IPS-15b (cell line): ENCODE results near the gene AP3B2.

Source experiments
- H3K27me3 ChIP-seq: one replicate; pipeline ENCODE4 v1.6.1; 2013; ENCODE audit warnings: low read length; ENCODE audit not compliant: control insufficient read depth, insufficient read depth
- H3K36me3 ChIP-seq: one replicate; pipeline ENCODE4 v1.6.1; 2013; ENCODE audit warnings: low read length; ENCODE audit not compliant: control insufficient read depth, insufficient read depth
- H3K4me1 ChIP-seq: one replicate; pipeline ENCODE4 v1.6.1; 2013; ENCODE audit warnings: mild to moderate bottlenecking, low read length; ENCODE audit not compliant: control insufficient read depth, insufficient read depth
- H3K4me3 ChIP-seq: one replicate; pipeline ENCODE4 v1.5.1; 2013; ENCODE audit warnings: low read depth, low read length
- H3K9ac ChIP-seq: one replicate; pipeline ENCODE4 v1.6.1; 2013; ENCODE audit warnings: low read depth, mild to moderate bottlenecking, low read length
- H3K9me3 ChIP-seq: one replicate; pipeline ENCODE4 v1.6.1; 2013; ENCODE audit warnings: mild to moderate bottlenecking, low read length; ENCODE audit not compliant: control insufficient read depth, insufficient read depth

AP3B2 gene

GRCh38 chr15:82709421-82710207 is at the start of gene AP3B2:
Gene AP3B2, minus strand, starts transcription at chr15:82709875. Its CDS starts 169 bp downstream, at chr15:82709706.
- Histone ChIP-seq H3K9me3 (no peaks in the 10 kb centered on the region), H3K36me3 (no peaks in the 10 kb centered on the region), H3K4me1 (peaks cover 10% of the 10 kb centered on the region), H3K27me3 (peaks cover 5% of the 10 kb centered on the region), H3K4me3 (peak within 1 kb of the TSS; percentile 77), H3K9ac (peak within 1 kb of the TSS; percentile 65)

GRCh38 chr15:82751308-82751707 is 41.6 kb upstream of the AP3B2 start:
- H3K27me3 ChIP-seq: no peaks in the 10 kb centered on the region
- H3K36me3 ChIP-seq: peaks cover 3% of the 10 kb centered on the region
- H3K9me3 ChIP-seq: no peaks in the 10 kb centered on the region
- H3K4me1 ChIP-seq: peaks cover 2% of the 10 kb centered on the region
- peak overlapping the region; percentile 76 for H3K4me3 ChIP-seq
- H3K9ac ChIP-seq: peak overlapping the region; percentile 29

- Histone ChIP-seq H3K36me3 (peaks cover 3% of the 10 kb centered on the region), H3K4me3 (peak overlapping the region; percentile 76), H3K9ac (peak overlapping the region; percentile 29), H3K27me3 (no peaks in the 10 kb centered on the region), H3K9me3 (no peaks in the 10 kb centered on the region), H3K4me1 (peaks cover 2% of the 10 kb centered on the region)
Measured at GRCh38 chr15:82750831-82751180, 41.1 kb upstream of the AP3B2 start.

- no peaks in the 10 kb centered on the region for H3K9me3 ChIP-seq
- peaks cover 3% of the 10 kb centered on the region for H3K36me3 ChIP-seq
- H3K4me1 ChIP-seq: peaks cover 2% of the 10 kb centered on the region
- peak overlapping the region; percentile 94 for H3K9ac ChIP-seq
- no peaks in the 10 kb centered on the region for H3K27me3 ChIP-seq
- peak overlapping the region; percentile 76 for H3K4me3 ChIP-seq
Measured at GRCh38 chr15:82749951-82750830, 40.5 kb upstream of the AP3B2 start.

- H3K36me3 ChIP-seq: no peaks in the 10 kb centered on the region
- no peaks in the 10 kb centered on the region for H3K9me3 ChIP-seq
- no peaks in the 10 kb centered on the region for H3K27me3 ChIP-seq
- no peak overlapping the region for H3K9ac ChIP-seq
- H3K4me1 ChIP-seq: peaks cover 2% of the 10 kb centered on the region
- no peak overlapping the region for H3K4me3 ChIP-seq
Measured at GRCh38 chr15:82748315-82748714, 38.6 kb upstream of the AP3B2 start.

GRCh38 chr15:82743810-82744209 is 34.1 kb upstream of the AP3B2 start:
- Histone ChIP-seq H3K27me3 (no peaks in the 10 kb centered on the region), H3K4me1 (no peaks in the 10 kb centered on the region), H3K36me3 (no peaks in the 10 kb centered on the region), H3K9me3 (no peaks in the 10 kb centered on the region), H3K4me3 (no peak overlapping the region), H3K9ac (no peak overlapping the region)

- H3K27me3 ChIP-seq: no peaks in the 10 kb centered on the region
- no peaks in the 10 kb centered on the region for H3K36me3 ChIP-seq
- no peak overlapping the region for H3K9ac ChIP-seq
- H3K4me3 ChIP-seq: no peak overlapping the region
- H3K9me3 ChIP-seq: no peaks in the 10 kb centered on the region
- no peaks in the 10 kb centered on the region for H3K4me1 ChIP-seq
Measured at GRCh38 chr15:82742134-82742533, 32.5 kb upstream of the AP3B2 start.

GRCh38 chr15:82739086-82739485 is 29.4 kb upstream of the AP3B2 start:
- no peaks in the 10 kb centered on the region for H3K4me1 ChIP-seq
- H3K9me3 ChIP-seq: no peaks in the 10 kb centered on the region
- no peak overlapping the region for H3K4me3 ChIP-seq
- H3K27me3 ChIP-seq: no peaks in the 10 kb centered on the region
- no peak overlapping the region for H3K9ac ChIP-seq
- no peaks in the 10 kb centered on the region for H3K36me3 ChIP-seq

GRCh38 chr15:82737975-82738374 is 28.3 kb upstream of the AP3B2 start:
- H3K9me3 ChIP-seq: no peaks in the 10 kb centered on the region
- no peak overlapping the region for H3K4me3 ChIP-seq
- H3K36me3 ChIP-seq: no peaks in the 10 kb centered on the region
- no peak overlapping the region for H3K9ac ChIP-seq
- H3K4me1 ChIP-seq: no peaks in the 10 kb centered on the region
- no peaks in the 10 kb centered on the region for H3K27me3 ChIP-seq

- Histone ChIP-seq H3K4me1 (no peaks in the 10 kb centered on the region), H3K9ac (no peak overlapping the region), H3K4me3 (no peak overlapping the region), H3K36me3 (no peaks in the 10 kb centered on the region), H3K27me3 (no peaks in the 10 kb centered on the region), H3K9me3 (no peaks in the 10 kb centered on the region)
Measured at GRCh38 chr15:82731527-82731926, 21.9 kb upstream of the AP3B2 start.

- Histone ChIP-seq H3K27me3 (no peaks in the 10 kb centered on the region), H3K4me1 (no peaks in the 10 kb centered on the region), H3K4me3 (no peak overlapping the region), H3K9ac (no peak overlapping the region), H3K9me3 (no peaks in the 10 kb centered on the region), H3K36me3 (no peaks in the 10 kb centered on the region)
Measured at GRCh38 chr15:82730022-82730530, 20.4 kb upstream of the AP3B2 start.
